HEK293 (cell line): Measurements from ENCODE around the gene HTT-AS.

Experiments used
- CTCF ChIA-PET: fragments of 350-600 bp; formaldehyde crosslinking; extraction: SDS; loops from one replicate; lab custom pipeline; 2021; ENCODE audit warnings: antibody characterized with exemption; lab: Yijun Ruan, JAX
- POLR2A ChIA-PET: fragments of 300-600 bp; formaldehyde crosslinking; extraction: SDS; loops from one replicate; lab custom pipeline; 2020; ENCODE audit warnings: antibody characterized with exemption, inconsistent platforms; lab: Yijun Ruan, JAX
- H3K27ac ChIP-seq: fragments of 200-500 bp; sonication (Bioruptor generic); 2 replicates; pipeline ENCODE4 v1.5.1; 2014; ENCODE audit warnings: low read depth, low read length, control low read depth, inconsistent platforms; ENCODE audit errors: extremely low read depth
- H3K36me3 ChIP-seq, 2 experiments: fragments of 200-500 bp in 1 of 2; sonication (Bioruptor generic) in 1 of 2; 1 replicate in 1 of 2; 2 replicates in 1 of 2; pipeline ENCODE4 v1.5.1; 2014 to 2017; ENCODE audit warnings: inconsistent platforms in 2 of 2, low read length in 2 of 2; ENCODE audit not compliant: control insufficient read depth in 2 of 2, insufficient read depth in 1 of 2
- H3K4me1 ChIP-seq: fragments of 200-500 bp; sonication (Bioruptor generic); 2 replicates; pipeline ENCODE4 v1.5.1; 2014; ENCODE audit warnings: mild to moderate bottlenecking, low read length, inconsistent platforms; ENCODE audit not compliant: control insufficient read depth, insufficient read depth
- H3K4me3 ChIP-seq: 2 replicates; pipeline ENCODE4 v1.5.1; 2011; ENCODE audit warnings: low read depth, mild to moderate bottlenecking, control low read depth, low read length, moderate library complexity
- H3K9me3 ChIP-seq: fragments of 200-500 bp; sonication (Bioruptor generic); 2 replicates; pipeline ENCODE4 v1.5.1; 2014; ENCODE audit warnings: low read depth, low read length, inconsistent platforms; ENCODE audit not compliant: control insufficient read depth, insufficient read depth
- HOXA7 ChIP-seq: sonication (generic); formaldehyde crosslinking; IDR thresholded peaks from 2 replicates; pipeline ENCODE4 v1.8.1; 2022; ENCODE audit warnings: missing genetic modification reagents, borderline replicate concordance
- OSR2 ChIP-seq: fragments of 450-650 bp; formaldehyde crosslinking; IDR thresholded peaks from 2 replicates; pipeline ENCODE4 v1.5.1; 2016; ENCODE audit warnings: missing biosample characterization, missing genetic modification characterization
- PRDM4 ChIP-seq: fragments of 450-650 bp; formaldehyde crosslinking; IDR thresholded peaks from 2 replicates; pipeline ENCODE4 v1.5.1; 2017; ENCODE audit warnings: missing biosample characterization, missing genetic modification characterization
- REPIN1 ChIP-seq: fragments of 450-650 bp; formaldehyde crosslinking; IDR thresholded peaks from 2 replicates; pipeline ENCODE4 v1.5.1; 2017; ENCODE audit warnings: missing biosample characterization, missing genetic modification characterization, low read depth
- SCRT1 ChIP-seq: fragments of 450-650 bp; formaldehyde crosslinking; IDR thresholded peaks from 2 replicates; pipeline ENCODE4 v1.5.1; 2016; ENCODE audit warnings: missing biosample characterization, missing genetic modification characterization, borderline replicate concordance
- SP2 ChIP-seq: fragments of 450-650 bp; formaldehyde crosslinking; IDR thresholded peaks from 2 replicates; pipeline ENCODE4 v1.5.1; 2016; ENCODE audit warnings: missing biosample characterization, missing genetic modification characterization
- ZBTB21 ChIP-seq: fragments of 450-650 bp; formaldehyde crosslinking; IDR thresholded peaks from 2 replicates; pipeline ENCODE4 v1.5.1; 2017; ENCODE audit warnings: missing biosample characterization, missing genetic modification characterization
- ZBTB48 ChIP-seq: fragments of 450-650 bp; formaldehyde crosslinking; IDR thresholded peaks from 2 replicates; pipeline ENCODE4 v1.5.1; 2016; ENCODE audit warnings: missing biosample characterization, missing genetic modification characterization
- ZFP37 ChIP-seq: fragments of 450-650 bp; formaldehyde crosslinking; IDR thresholded peaks from 2 replicates; pipeline ENCODE4 v1.5.1; 2016; ENCODE audit warnings: missing biosample characterization, missing genetic modification characterization
- ZNF18 ChIP-seq: fragments of 450-650 bp; formaldehyde crosslinking; IDR thresholded peaks from 2 replicates; pipeline ENCODE4 v1.5.1; 2016; ENCODE audit warnings: missing biosample characterization, missing genetic modification characterization
- ZNF214 ChIP-seq: fragments of 450-650 bp; formaldehyde crosslinking; IDR thresholded peaks from 2 replicates; pipeline ENCODE4 v1.5.1; 2017; ENCODE audit warnings: missing biosample characterization, mild to moderate bottlenecking, missing genetic modification characterization, borderline replicate concordance
- ZNF221 ChIP-seq: fragments of 450-650 bp; formaldehyde crosslinking; IDR thresholded peaks from 2 replicates; pipeline ENCODE4 v1.5.1; 2017; ENCODE audit warnings: missing biosample characterization, missing genetic modification characterization, borderline replicate concordance
- ZNF292 ChIP-seq: fragments of 450-650 bp; formaldehyde crosslinking; IDR thresholded peaks from 2 replicates; pipeline ENCODE4 v1.5.1; 2016; ENCODE audit warnings: low read depth, missing biosample characterization, missing genetic modification characterization, borderline replicate concordance
- ZNF311 ChIP-seq: fragments of 450-650 bp; formaldehyde crosslinking; IDR thresholded peaks from 2 replicates; pipeline ENCODE4 v1.5.1; 2017; ENCODE audit warnings: missing biosample characterization, missing genetic modification characterization, borderline replicate concordance
- ZNF350 ChIP-seq: fragments of 450-650 bp; formaldehyde crosslinking; IDR thresholded peaks from 2 replicates; pipeline ENCODE4 v1.5.0; 2017; ENCODE audit warnings: missing biosample characterization, mild to moderate bottlenecking, missing genetic modification characterization
- ZNF513 ChIP-seq: fragments of 450-650 bp; IDR thresholded peaks from 2 replicates; pipeline ENCODE4 v1.5.1; 2018; ENCODE audit warnings: missing biosample characterization, missing genetic modification characterization
- ZNF600 ChIP-seq: fragments of 450-650 bp; formaldehyde crosslinking; IDR thresholded peaks from 2 replicates; pipeline ENCODE4 v1.5.1; 2016; ENCODE audit warnings: missing biosample characterization, missing genetic modification characterization
- ZNF621 ChIP-seq: fragments of 450-650 bp; formaldehyde crosslinking; IDR thresholded peaks from 2 replicates; pipeline ENCODE4 v1.5.1; 2017; ENCODE audit warnings: missing biosample characterization, missing genetic modification characterization
- ZNF624 ChIP-seq: fragments of 450-650 bp; formaldehyde crosslinking; IDR thresholded peaks from 2 replicates; pipeline ENCODE4 v1.5.1; 2017; ENCODE audit warnings: missing biosample characterization, missing genetic modification characterization
- ZNF626 ChIP-seq: fragments of 450-650 bp; sonication (Bioruptor Pico); formaldehyde crosslinking; IDR thresholded peaks from 2 replicates; pipeline ENCODE4 v1.5.1; 2018; ENCODE audit warnings: missing biosample characterization, missing genetic modification characterization, inconsistent platforms
- ZNF701 ChIP-seq: fragments of 450-650 bp; formaldehyde crosslinking; IDR thresholded peaks from 2 replicates; pipeline ENCODE4 v1.5.1; 2016; ENCODE audit warnings: missing biosample characterization, missing genetic modification characterization
- ZNF843 ChIP-seq: fragments of 450-650 bp; formaldehyde crosslinking; IDR thresholded peaks from 2 replicates; pipeline ENCODE4 v1.5.1; 2016; ENCODE audit warnings: missing biosample characterization, missing genetic modification characterization

HTT-AS gene

GRCh38 chr4:3123181-3123671, 48.9 kb upstream of the HTT-AS start:
- Histone ChIP-seq H3K4me3 (no peak overlapping the region), H3K36me3 (peaks cover 4 to 60% of the 10 kb centered on the region in 2 experiments; a peak in 2 of 3 replicates), H3K4me1 (no peaks in the 10 kb centered on the region), H3K27ac (no peak overlapping the region), H3K9me3 (no peaks in the 10 kb centered on the region)
- no peak for TF ChIP-seq ZNF626 (tag by site-specific recombination)
- no peak for TF ChIP-seq ZNF843
- TF ChIP-seq SCRT1 = no peak
- TF ChIP-seq ZNF214 (tag by site-specific recombination) = no peak
- no peak for TF ChIP-seq ZBTB21 (tag by site-specific recombination)
- no peak for TF ChIP-seq ZNF311
- CTCF ChIA-PET = interaction anchor here (1.6 kb wide), 1 partner anchor 16 kb away, joined by 7 read pairs; no protein-coding TSS in a partner anchor
- POLR2A ChIA-PET = no interaction called here

GRCh38 chr4:3122081-3122563, 47.8 kb upstream of the HTT-AS start:
- H3K36me3 ChIP-seq = peaks cover 0 to 57% of the 10 kb centered on the region in 2 experiments; a peak in 2 of 3 replicates

GRCh38 chr4:3121596-3121995, 47.3 kb upstream of the HTT-AS start:
- Histone ChIP-seq H3K4me3 (no peak overlapping the region), H3K36me3 (peaks cover 0 to 57% of the 10 kb centered on the region in 2 experiments; a peak in 2 of 3 replicates), H3K27ac (no peak overlapping the region), H3K9me3 (no peaks in the 10 kb centered on the region), H3K4me1 (no peaks in the 10 kb centered on the region)
- POLR2A ChIA-PET = no interaction called here
- TF ChIP-seq ZNF292 (tag by site-specific recombination) = no peak
- TF ChIP-seq SP2 (tag by site-specific recombination) = no peak
- TF ChIP-seq ZNF701 (tag by site-specific recombination) = no peak
- TF ChIP-seq OSR2 (tag by site-specific recombination) = no peak
- no peak for TF ChIP-seq ZNF624 (tag by site-specific recombination)
- CTCF ChIA-PET = no interaction called here

More at GRCh38 chr4:3122081-3122563, 47.8 kb upstream of the HTT-AS start:
- ChIA-PET POLR2A (no interaction called here), CTCF (no interaction called here)
- Histone ChIP-seq H3K27ac (no peak overlapping the region), H3K4me3 (no peak overlapping the region), H3K9me3 (no peaks in the 10 kb centered on the region), H3K4me1 (no peaks in the 10 kb centered on the region)
- TF ChIP-seq ZNF600 (peak; percentile 48; the same call in 1 of the 2 replicates), HOXA7 (no peak), ZNF621 (tag by site-specific recombination) (no peak), ZNF513 (tag by site-specific recombination) (no peak), ZNF221 (tag by site-specific recombination) (no peak)

- ChIA-PET POLR2A (no interaction called here), CTCF (interaction anchor here (0.9 to 1.5 kb wide), 2 partner anchors 14 to 15 kb away, joined by 3 to 5 read pairs; no protein-coding TSS in a partner anchor)
- Histone ChIP-seq H3K4me3 (no peak overlapping the region), H3K9me3 (no peaks in the 10 kb centered on the region), H3K36me3 (peaks cover 0 to 60% of the 10 kb centered on the region in 2 experiments; a peak in 2 of 3 replicates), H3K4me1 (no peaks in the 10 kb centered on the region), H3K27ac (no peak overlapping the region)
- TF ChIP-seq REPIN1 (tag by site-specific recombination) (no peak), ZNF18 (tag by site-specific recombination) (no peak), ZBTB48 (tag by site-specific recombination) (no peak), PRDM4 (tag by site-specific recombination) (no peak), ZNF350 (tag by site-specific recombination) (no peak), ZFP37 (tag by site-specific recombination) (no peak)
These were observed 46.8 kb upstream of the HTT-AS start for GRCh38 chr4:3121110-3121509.
